ES-I3 (cell line): ENCODE measurements around the gene UGCG.
"Not testable (repeated sequence)": the region's sequence is repeated elsewhere in the genome, so short reads cannot be mapped to it uniquely, and the experiment has no call there.

Experiments used
- H3K36me3 ChIP-seq: 2 replicates; pipeline ENCODE4 v1.6.1; 2013; ENCODE audit warnings: mild to moderate bottlenecking, low read length, control low read depth, moderate library complexity; ENCODE audit not compliant: insufficient read depth
- H3K4me1 ChIP-seq: 2 replicates; pipeline ENCODE4 v1.6.1; 2013; ENCODE audit warnings: mild to moderate bottlenecking, control low read depth, low read length; ENCODE audit not compliant: insufficient read depth
- H3K9ac ChIP-seq: 2 replicates; pipeline ENCODE4 v1.6.1; 2013; ENCODE audit warnings: low read depth, mild to moderate bottlenecking, low read length, moderate library complexity
- H3K9me3 ChIP-seq: 2 replicates; pipeline ENCODE4 v1.6.1; 2013; ENCODE audit warnings: mild to moderate bottlenecking, low read length, moderate library complexity; ENCODE audit not compliant: control insufficient read depth, insufficient read depth

UGCG gene

DNA sequence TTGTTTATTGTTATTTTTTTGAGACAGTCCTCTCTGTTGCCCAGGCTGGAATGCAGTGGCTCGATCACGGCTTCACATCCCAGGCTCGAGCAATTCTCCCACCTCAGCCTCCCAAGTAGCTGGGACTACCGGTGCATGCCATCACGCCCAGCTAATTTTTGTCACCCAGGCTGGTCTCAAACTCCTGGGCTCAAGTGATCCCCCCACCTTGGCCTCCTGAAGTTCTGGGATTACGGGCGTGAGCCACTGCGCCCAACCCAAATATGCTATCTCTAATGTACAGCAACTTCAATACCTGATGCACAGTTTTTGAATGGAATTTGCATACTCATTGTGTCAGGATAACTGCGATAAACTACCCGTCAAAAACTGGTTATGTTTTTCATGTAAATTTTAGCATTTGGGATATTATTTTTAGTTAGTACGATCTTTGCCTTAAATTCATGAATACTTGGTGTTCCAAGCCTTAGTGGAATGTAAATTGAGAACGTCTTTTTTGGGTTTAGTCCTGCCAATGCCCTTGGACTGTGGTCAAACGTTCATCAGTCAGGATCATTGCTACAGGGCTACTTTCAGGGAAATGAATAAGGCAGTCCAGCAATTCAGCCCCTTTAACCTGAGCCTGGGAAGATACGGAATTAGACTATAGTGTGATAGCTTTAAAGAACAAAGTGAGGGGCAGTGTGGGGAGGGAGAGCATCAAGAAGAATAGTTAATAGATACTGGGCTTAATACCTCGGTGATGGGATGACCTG is 4.4 kb downstream of the UGCG start:
- no peaks in the 10 kb centered on the region for H3K36me3 ChIP-seq
- no peak overlapping the region for H3K9ac ChIP-seq
- H3K9me3 ChIP-seq: no peaks in the 10 kb centered on the region
- peaks cover 15% of the 10 kb centered on the region for H3K4me1 ChIP-seq

GRCh38 chr9:111902391-111903139 is 6.0 kb downstream of the UGCG start:
- Histone ChIP-seq H3K36me3 (no peaks in the 10 kb centered on the region), H3K9me3 (no peaks in the 10 kb centered on the region), H3K9ac (no peak overlapping the region), H3K4me1 (peaks cover 15% of the 10 kb centered on the region)

GRCh38 chr9:111903535-111903934 is 6.9 kb downstream of the UGCG start:
- H3K9ac ChIP-seq, H3K36me3 ChIP-seq: not testable (repeated sequence)
- peaks cover 15% of the 10 kb centered on the region for H3K4me1 ChIP-seq

DNA sequence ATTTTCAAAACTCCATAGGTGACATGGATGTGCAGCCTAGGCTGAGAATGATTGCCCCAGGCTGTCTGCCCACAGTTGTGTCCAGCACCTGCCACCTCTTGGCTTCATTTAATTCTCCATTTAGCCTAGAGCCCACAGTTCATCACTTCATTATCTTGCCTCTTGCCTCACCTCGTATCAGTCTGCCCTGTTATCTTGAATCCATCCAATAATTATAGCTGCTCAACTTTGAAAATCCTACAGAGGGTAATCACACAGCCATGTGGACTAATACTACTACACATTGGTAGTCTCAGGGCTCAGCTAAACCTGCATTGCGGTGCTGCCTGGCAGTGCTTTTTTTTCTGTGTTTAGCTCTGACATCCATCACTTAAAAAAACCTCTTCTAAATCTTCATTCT is 7.4 kb downstream of the UGCG start:
- H3K4me1 ChIP-seq: peaks cover 15% of the 10 kb centered on the region
- no peak overlapping the region for H3K9ac ChIP-seq
- H3K36me3 ChIP-seq: no peaks in the 10 kb centered on the region
- no peaks in the 10 kb centered on the region for H3K9me3 ChIP-seq

More at GRCh38 chr9:111903535-111903934, 6.9 kb downstream of the UGCG start:
- H3K9me3 ChIP-seq: not testable (repeated sequence)

DNA sequence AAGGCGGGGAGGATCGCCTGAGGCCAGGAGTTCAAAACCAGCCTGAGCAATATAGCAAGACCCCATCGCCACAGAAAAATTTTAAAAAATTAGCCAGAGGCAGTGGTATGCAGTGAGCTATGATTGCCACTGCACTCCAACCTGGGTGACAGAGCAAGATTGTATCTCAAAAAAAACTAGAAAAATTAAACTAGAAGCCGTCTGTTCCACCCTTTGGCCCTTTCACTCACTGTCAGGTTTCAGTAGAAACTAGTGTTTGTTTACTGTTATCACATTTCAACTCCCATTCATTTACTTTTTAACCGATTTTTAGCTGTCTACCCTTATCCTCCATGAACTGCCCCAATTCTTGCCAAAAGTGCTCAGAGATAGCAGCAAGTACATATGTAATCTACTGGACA is 8.3 kb downstream of the UGCG start:
- no peaks in the 10 kb centered on the region for H3K36me3 ChIP-seq
- H3K9ac ChIP-seq: no peak overlapping the region
- H3K4me1 ChIP-seq: peaks cover 15% of the 10 kb centered on the region

GRCh38 chr9:111907147-111907546 is 10.5 kb downstream of the UGCG start:
- Histone ChIP-seq H3K9ac (no peak overlapping the region), H3K9me3 (no peaks in the 10 kb centered on the region), H3K4me1 (peaks cover 3% of the 10 kb centered on the region; the same call in 1 of the 2 replicates), H3K36me3 (no peaks in the 10 kb centered on the region)

More for the DNA sequence above, 8.3 kb downstream of the UGCG start:
- H3K9me3 ChIP-seq: no peaks in the 10 kb centered on the region

DNA sequence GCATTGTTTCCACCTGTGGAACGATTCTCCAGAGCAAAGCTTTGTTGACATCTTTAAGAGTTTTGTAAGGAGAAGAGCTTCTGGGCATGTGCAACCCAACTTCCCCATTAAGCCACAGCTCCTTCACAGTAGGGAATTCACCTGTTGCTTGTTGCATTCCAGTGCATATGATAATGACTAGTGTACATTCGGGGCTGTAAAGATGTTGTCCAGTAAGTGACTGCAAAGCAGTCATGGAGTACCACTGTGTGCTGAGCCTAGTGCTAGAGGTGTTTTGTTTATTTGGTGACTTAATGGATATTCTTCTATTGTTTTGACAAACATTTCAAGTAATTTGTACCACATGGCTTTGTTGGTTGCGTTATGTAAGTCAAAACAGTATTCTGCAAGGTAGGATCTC is 12.8 kb downstream of the UGCG start:
- Histone ChIP-seq H3K9me3 (no peaks in the 10 kb centered on the region), H3K9ac (no peak overlapping the region), H3K36me3 (no peaks in the 10 kb centered on the region), H3K4me1 (peaks cover 3% of the 10 kb centered on the region; the same call in 1 of the 2 replicates)

GRCh38 chr9:111910428-111910827 is 13.8 kb downstream of the UGCG start:
- Histone ChIP-seq H3K36me3 (no peaks in the 10 kb centered on the region), H3K4me1 (no peaks in the 10 kb centered on the region), H3K9ac (no peak overlapping the region), H3K9me3 (no peaks in the 10 kb centered on the region)

- Histone ChIP-seq H3K4me1 (no peaks in the 10 kb centered on the region), H3K9ac (no peak overlapping the region), H3K36me3 (peaks cover 6% of the 10 kb centered on the region; the same call in 1 of the 2 replicates), H3K9me3 (no peaks in the 10 kb centered on the region)
Measured at GRCh38 chr9:111913159-111913558, 16.5 kb downstream of the UGCG start.

DNA sequence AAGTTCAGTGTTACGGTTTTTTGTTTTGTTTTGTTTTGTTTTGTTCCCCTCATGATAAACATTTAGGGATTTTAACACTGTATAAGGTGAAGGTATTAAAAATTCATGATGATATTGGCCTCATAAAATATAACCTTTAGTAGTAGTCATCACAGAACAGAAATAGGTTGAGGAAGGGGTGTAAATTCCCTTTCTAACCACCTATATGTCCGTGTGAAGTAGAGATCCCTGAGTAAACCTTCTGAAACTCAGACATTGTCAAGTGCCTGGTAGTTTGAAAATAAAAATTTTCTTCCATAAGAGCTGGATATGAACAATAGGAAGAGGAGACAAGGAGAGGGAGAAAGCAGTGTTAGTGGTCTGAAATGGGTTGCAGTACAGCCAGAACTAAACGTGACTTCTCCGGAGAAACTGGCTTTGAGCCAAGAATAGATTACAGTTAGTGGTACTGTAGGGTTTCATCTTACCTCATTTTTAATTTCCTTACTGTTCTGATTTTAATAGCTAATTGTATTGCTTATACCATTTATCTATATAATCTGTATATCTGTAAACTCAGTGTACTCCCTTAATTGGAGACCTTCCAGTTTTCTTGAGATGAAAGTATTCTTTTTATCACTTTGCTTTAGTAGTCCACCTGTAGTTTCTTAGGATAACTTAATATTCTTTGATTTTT is 18.3 kb downstream of the UGCG start:
- H3K9me3 ChIP-seq: no peaks in the 10 kb centered on the region
- H3K9ac ChIP-seq: no peak overlapping the region
- H3K36me3 ChIP-seq: peaks cover 6% of the 10 kb centered on the region; the same call in 1 of the 2 replicates
- H3K4me1 ChIP-seq: no peaks in the 10 kb centered on the region

GRCh38 chr9:111915425-111915758 is 18.8 kb downstream of the UGCG start:
- peaks cover 6% of the 10 kb centered on the region; the same call in 1 of the 2 replicates for H3K36me3 ChIP-seq
- H3K4me1 ChIP-seq: no peaks in the 10 kb centered on the region
- H3K9ac ChIP-seq: no peak overlapping the region
- no peaks in the 10 kb centered on the region for H3K9me3 ChIP-seq

- Histone ChIP-seq H3K4me1 (no peaks in the 10 kb centered on the region), H3K9ac (no peak overlapping the region), H3K36me3 (peaks cover 6% of the 10 kb centered on the region; the same call in 1 of the 2 replicates), H3K9me3 (no peaks in the 10 kb centered on the region)
Measured at GRCh38 chr9:111916234-111916645, 19.6 kb downstream of the UGCG start.

GRCh38 chr9:111917201-111917600 is 20.6 kb downstream of the UGCG start:
- Histone ChIP-seq H3K36me3 (peaks cover 6% of the 10 kb centered on the region; the same call in 1 of the 2 replicates), H3K9me3 (no peaks in the 10 kb centered on the region), H3K4me1 (no peaks in the 10 kb centered on the region), H3K9ac (no peak overlapping the region)

GRCh38 chr9:111917980-111918379 is 21.4 kb downstream of the UGCG start:
- H3K36me3 ChIP-seq: peaks cover 6% of the 10 kb centered on the region; the same call in 1 of the 2 replicates
- H3K9ac ChIP-seq: no peak overlapping the region
- H3K9me3 ChIP-seq: no peaks in the 10 kb centered on the region
- no peaks in the 10 kb centered on the region for H3K4me1 ChIP-seq
